Spleen (tissue), 7 donors: ENCODE measurements around the gene PPP1R9B.

Source experiments
- CTCF ChIP-seq, 11 experiments: fragments of 200-600 bp in 7 of 11; fragments of 450-650 bp in 4 of 11; sonication (generic) in 4 of 11; IDR thresholded peaks in 8 of 11; conservative IDR thresholded peaks in 3 of 11; 1 replicate in 7 of 11; 2 replicates in 4 of 11; pipeline versions ENCODE4 v1.4.0 to v1.8.0; 2016 to 2021; ENCODE audit warnings: antibody characterized with exemption in 11 of 11, inconsistent platforms in 4 of 11, mild to moderate bottlenecking in 1 of 11
- POLR2A ChIP-seq, 3 donors: fragments of 450-650 bp; IDR thresholded peaks; one replicate each; pipeline ENCODE4 v1.5.1; 2017; ENCODE audit warnings: antibody characterized with exemption in 3 of 3, mild to moderate bottlenecking in 1 of 3
- donor health status: DM: no; HTN: no; CAD: no; lungs with moderate emphysema.
- donor health status: DM: no; HTN: no; CAD: no.
- donor health status: DM: no; HTN: no; CAD: no.

GRCh38 chr17:50151041-50151936 is 812 bp upstream of the PPP1R9B start:
- TF ChIP-seq POLR2A (IDR thresholded peaks at IDR 0.05) (peak in 1 of 3 donors; percentile 11), CTCF (IDR thresholded peaks at IDR 0.05 in 8 of 11, conservative IDR thresholded peaks at IDR 0.05 in 3 of 11) (peak; percentile 53 to 93 (median 81))
